Neutrophil (primary cell): ENCODE measurements around the gene EXOC3.

ENCODE experiments used
- H3K27ac ChIP-seq: fragments of 200-600 bp; sonication (generic); 2 replicates; pipeline ENCODE4 v1.5.1; 2016; ENCODE audit warnings: mild to moderate bottlenecking, moderate library complexity
- H3K27me3 ChIP-seq: fragments of 200-600 bp; sonication (generic); 2 replicates; pipeline ENCODE4 v1.6.0; 2016; ENCODE audit warnings: mild to moderate bottlenecking
- H3K36me3 ChIP-seq: fragments of 200-600 bp; sonication (generic); 2 replicates; pipeline ENCODE4 v1.5.1; 2017
- H3K4me1 ChIP-seq, 2 experiments: fragments of 200-600 bp in 1 of 2; sonication (generic) in 1 of 2; 1 replicate in 1 of 2; 2 replicates in 1 of 2; pipeline versions ENCODE4 v1.5.1 to v1.6.1; 2013 to 2016; ENCODE audit warnings: low read depth in 1 of 2, low read length in 1 of 2, mild to moderate bottlenecking in 1 of 2, moderate library complexity in 1 of 2; ENCODE audit not compliant: control insufficient read depth in 1 of 2, insufficient read depth in 1 of 2
- H3K4me3 ChIP-seq, 2 experiments: fragments of 200-600 bp in 1 of 2; sonication (generic) in 1 of 2; 1 replicate in 1 of 2; 2 replicates in 1 of 2; pipeline ENCODE4 v1.5.1; 2013 to 2016; ENCODE audit warnings: low read depth in 1 of 2, low read length in 1 of 2, mild to moderate bottlenecking in 1 of 2, moderate library complexity in 1 of 2
- H3K9me3 ChIP-seq: fragments of 200-600 bp; sonication (generic); 2 replicates; pipeline ENCODE4 v1.5.1; 2016
- CTCF ChIP-seq: fragments of 200-600 bp; sonication (generic); IDR thresholded peaks from 2 replicates; pipeline ENCODE4 v1.5.1; 2016; ENCODE audit warnings: antibody characterized with exemption

EXOC3 gene

GRCh38 chr5:515273-515836 lies 72.4 kb downstream of the EXOC3 start:
- no peaks in the 10 kb centered on the region for H3K36me3 ChIP-seq
- no peaks in the 10 kb centered on the region for H3K9me3 ChIP-seq
- no peak overlapping the region for H3K27ac ChIP-seq
- H3K4me1 ChIP-seq = no peaks in the 10 kb centered on the region
- no peak overlapping the region for H3K4me3 ChIP-seq
- H3K27me3 ChIP-seq = peaks cover 52% of the 10 kb centered on the region
- TF ChIP-seq CTCF = no peak

GRCh38 chr5:516338-516925 lies 73.5 kb downstream of the EXOC3 start:
- no peaks in the 10 kb centered on the region for H3K36me3 ChIP-seq
- no peaks in the 10 kb centered on the region for H3K9me3 ChIP-seq
- no peak overlapping the region for H3K27ac ChIP-seq
- no peaks in the 10 kb centered on the region for H3K4me1 ChIP-seq
- TF ChIP-seq CTCF = no peak
- peaks cover 63% of the 10 kb centered on the region for H3K27me3 ChIP-seq
- H3K4me3 ChIP-seq = no peak overlapping the region
